Lower lobe of right lung (tissue), 2 donors: Measurements from ENCODE around the gene INTS1. TPM values are rescaled to one million over a fixed set of nuclear protein-coding genes. Genes with fewer than 3 reads are reported as not detected.
A peak's percentile ranks its signal among the peaks of the same experiment; 100 is the strongest.

Experiments used
- ATAC-seq, 2 donors: fragments of 200-7000 bp; cut with Tn5 transposase; one replicate each; pipeline ENCODE4 v1.9.1; 2020 to 2022; ENCODE audit warnings: mild to moderate bottlenecking in 2 of 2, moderate library complexity in 2 of 2
- DNase-seq: peaks from one replicate; pipeline ENCODE4 v3.0.0-alpha.2; 2020
- H3K27ac ChIP-seq: fragments of 200-600 bp; one replicate; pipeline ENCODE4 v1.8.0; 2022
- H3K27me3 ChIP-seq: fragments of 200-600 bp; one replicate; pipeline ENCODE4 v1.8.0; 2022; ENCODE audit warnings: low read depth
- H3K36me3 ChIP-seq: fragments of 200-600 bp; one replicate; pipeline ENCODE4 v1.8.0; 2022; ENCODE audit warnings: mild to moderate bottlenecking
- H3K4me1 ChIP-seq: fragments of 200-600 bp; one replicate; pipeline ENCODE4 v1.8.0; 2022
- H3K4me3 ChIP-seq: fragments of 200-600 bp; one replicate; pipeline ENCODE4 v1.8.0; 2022; ENCODE audit warnings: mild to moderate bottlenecking
- H3K9me3 ChIP-seq: fragments of 200-600 bp; one replicate; pipeline ENCODE4 v1.8.0; 2022
- intact Hi-C: fragments of 100-400 bp; cut with DNase I; formaldehyde crosslinking; loops from one replicate; pipeline ENCODE4 v1.11.0; 2022
- total RNA-seq: library from RNA; stranded (reverse); fragmentation: NEBNext Ultra II Directional; extraction: Animal tissue kit (Norgen Biotek cat#: 25700); gene quantifications from one replicate; pipeline ENCODE4 v1.2.1, GENCODE V29; 2021
- TF ChIP-seq, protein P1 (sequence below): fragments of 200-600 bp; IDR thresholded peaks from one replicate; pipeline ENCODE4 v1.8.0; 2022; ENCODE audit warnings: antibody characterized with exemption, mild to moderate bottlenecking
- donor health status: DM: no; HTN: yes; CAD: no; lungs with severe emphysema.

The INTS1 gene
- total RNA-seq, 1 donor from 2014 or later: 50.8 TPM

GRCh38 chr7:1535701-1536454 lies 31.7 kb upstream of the INTS1 start:
- TF ChIP-seq, protein P1, sequence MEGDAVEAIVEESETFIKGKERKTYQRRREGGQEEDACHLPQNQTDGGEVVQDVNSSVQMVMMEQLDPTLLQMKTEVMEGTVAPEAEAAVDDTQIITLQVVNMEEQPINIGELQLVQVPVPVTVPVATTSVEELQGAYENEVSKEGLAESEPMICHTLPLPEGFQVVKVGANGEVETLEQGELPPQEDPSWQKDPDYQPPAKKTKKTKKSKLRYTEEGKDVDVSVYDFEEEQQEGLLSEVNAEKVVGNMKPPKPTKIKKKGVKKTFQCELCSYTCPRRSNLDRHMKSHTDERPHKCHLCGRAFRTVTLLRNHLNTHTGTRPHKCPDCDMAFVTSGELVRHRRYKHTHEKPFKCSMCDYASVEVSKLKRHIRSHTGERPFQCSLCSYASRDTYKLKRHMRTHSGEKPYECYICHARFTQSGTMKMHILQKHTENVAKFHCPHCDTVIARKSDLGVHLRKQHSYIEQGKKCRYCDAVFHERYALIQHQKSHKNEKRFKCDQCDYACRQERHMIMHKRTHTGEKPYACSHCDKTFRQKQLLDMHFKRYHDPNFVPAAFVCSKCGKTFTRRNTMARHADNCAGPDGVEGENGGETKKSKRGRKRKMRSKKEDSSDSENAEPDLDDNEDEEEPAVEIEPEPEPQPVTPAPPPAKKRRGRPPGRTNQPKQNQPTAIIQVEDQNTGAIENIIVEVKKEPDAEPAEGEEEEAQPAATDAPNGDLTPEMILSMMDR: no peak

DNA sequence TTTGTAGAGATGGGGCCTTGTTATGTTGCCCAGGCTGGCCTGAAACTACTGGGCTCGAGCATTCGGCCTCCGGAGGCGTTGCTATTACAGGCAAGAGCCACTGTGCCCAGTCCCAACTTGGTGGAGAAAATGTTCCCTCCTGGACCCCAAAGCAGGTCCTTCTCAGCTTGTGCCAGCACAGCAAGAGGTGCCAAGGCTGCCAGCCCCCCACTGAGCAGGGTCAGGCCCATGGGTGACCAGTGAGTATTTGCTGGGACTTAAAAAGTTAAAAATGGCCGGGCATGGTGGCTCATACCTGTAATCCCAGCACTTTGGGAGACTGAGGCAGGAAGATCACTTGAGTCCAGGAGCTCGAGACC lies 30.9 kb upstream of the INTS1 start:
- Histone ChIP-seq H3K4me3 (no peak overlapping the region), H3K36me3 (peaks cover 29% of the 10 kb centered on the region), H3K4me1 (peaks cover 63% of the 10 kb centered on the region), H3K27me3 (no peaks in the 10 kb centered on the region), H3K9me3 (no peaks in the 10 kb centered on the region), H3K27ac (peak overlapping the region; percentile 94)
- no peak for ATAC-seq
- TF ChIP-seq, protein P1: no peak
- intact Hi-C loops: no loop called here
- DNase-seq: no peak

More at GRCh38 chr7:1535701-1536454, 31.7 kb upstream of the INTS1 start:
- Histone ChIP-seq H3K27me3 (no peaks in the 10 kb centered on the region), H3K4me1 (peaks cover 62% of the 10 kb centered on the region), H3K36me3 (peaks cover 37% of the 10 kb centered on the region), H3K9me3 (no peaks in the 10 kb centered on the region), H3K27ac (peak overlapping the region; percentile 94), H3K4me3 (peak overlapping the region; percentile 51)
- no peak for DNase-seq
- intact Hi-C loops: no loop called here
- no peak for ATAC-seq

GRCh38 chr7:1534330-1535099 lies 30.3 kb upstream of the INTS1 start:
- H3K27ac ChIP-seq: peak overlapping the region; percentile 94
- H3K4me1 ChIP-seq: peaks cover 67% of the 10 kb centered on the region
- intact Hi-C loops: no loop called here
- H3K9me3 ChIP-seq: no peaks in the 10 kb centered on the region
- DNase-seq: no peak
- H3K27me3 ChIP-seq: no peaks in the 10 kb centered on the region
- no peak for ATAC-seq
- TF ChIP-seq, protein P1: no peak
- H3K4me3 ChIP-seq: no peak overlapping the region
- peaks cover 24% of the 10 kb centered on the region for H3K36me3 ChIP-seq

GRCh38 chr7:1533547-1534329 lies 29.5 kb upstream of the INTS1 start:
- no peak for ATAC-seq
- Histone ChIP-seq H3K9me3 (no peaks in the 10 kb centered on the region), H3K4me3 (peak overlapping the region; percentile 75), H3K36me3 (peaks cover 16% of the 10 kb centered on the region), H3K27ac (peak overlapping the region; percentile 91), H3K27me3 (no peaks in the 10 kb centered on the region), H3K4me1 (peaks cover 62% of the 10 kb centered on the region)
- no peak for DNase-seq
- intact Hi-C loops: no loop called here
- TF ChIP-seq, protein P1: no peak

- TF ChIP-seq, protein P1: no peak
- Histone ChIP-seq H3K4me3 (peak overlapping the region; percentile 75), H3K27ac (peak overlapping the region; percentile 91), H3K27me3 (no peaks in the 10 kb centered on the region), H3K36me3 (peaks cover 16% of the 10 kb centered on the region), H3K4me1 (peaks cover 57% of the 10 kb centered on the region), H3K9me3 (no peaks in the 10 kb centered on the region)
- no peak for ATAC-seq
- intact Hi-C loops: no loop called here
- DNase-seq: no peak
These were observed 29.0 kb upstream of the INTS1 start for GRCh38 chr7:1533255-1533546.
